NCI-H2196 (cell line): ENCODE data around the gene NPB.

Experiments
- DNase-seq: peaks from one replicate; lab custom pipeline; 2025; ENCODE audit not compliant: unreplicated experiment; lab: John Stamatoyannopoulos, UW

Gene NPB

DNA sequence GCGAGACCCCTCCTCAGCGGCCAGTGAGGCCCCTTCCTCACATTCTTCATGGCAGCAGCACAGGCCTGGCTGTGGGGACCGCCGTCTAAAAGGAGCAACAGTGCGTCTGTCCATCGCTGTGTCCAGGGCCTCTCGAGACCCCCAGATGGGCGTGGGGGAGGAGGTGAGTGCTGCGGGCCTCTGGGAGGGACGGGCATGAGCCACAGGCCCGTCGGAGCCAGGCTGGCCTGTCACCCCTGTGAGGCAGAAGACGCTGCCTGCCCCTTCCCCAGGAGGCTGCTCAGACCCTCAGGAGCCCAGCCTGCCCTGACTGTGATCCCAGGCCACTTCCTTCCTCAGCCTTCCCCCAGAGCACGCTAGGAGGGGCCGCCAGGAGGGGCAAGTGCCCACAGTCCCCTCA lies 37.2 kb downstream of the NPB start:
- no peak for DNase-seq

DNA sequence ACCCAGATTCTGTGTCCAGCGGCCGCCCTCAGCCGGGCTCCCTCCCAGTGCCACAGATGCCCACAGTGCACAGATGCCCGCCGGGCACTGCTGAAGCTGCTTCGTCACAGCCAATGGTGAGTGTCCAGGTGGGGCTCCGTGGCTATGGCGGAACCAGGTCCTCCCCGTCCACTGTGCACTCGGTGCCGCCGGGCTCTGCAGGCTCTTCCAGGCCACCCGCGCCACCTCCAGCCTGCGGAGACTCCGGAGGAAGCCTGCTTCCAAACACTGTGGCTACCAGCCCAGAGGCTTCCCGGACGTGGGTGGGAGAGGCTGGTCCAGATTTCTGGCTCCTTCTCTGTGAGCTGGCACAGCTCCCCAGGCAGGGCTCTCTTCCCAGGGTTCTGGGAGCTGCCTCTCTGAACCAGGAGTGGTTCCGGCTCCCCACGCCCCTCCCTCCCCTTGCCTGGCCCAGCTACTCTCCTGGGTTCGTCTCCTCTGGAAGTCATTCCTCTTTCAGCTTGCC lies 37.9 kb downstream of the NPB start:
- no peak for DNase-seq

DNA sequence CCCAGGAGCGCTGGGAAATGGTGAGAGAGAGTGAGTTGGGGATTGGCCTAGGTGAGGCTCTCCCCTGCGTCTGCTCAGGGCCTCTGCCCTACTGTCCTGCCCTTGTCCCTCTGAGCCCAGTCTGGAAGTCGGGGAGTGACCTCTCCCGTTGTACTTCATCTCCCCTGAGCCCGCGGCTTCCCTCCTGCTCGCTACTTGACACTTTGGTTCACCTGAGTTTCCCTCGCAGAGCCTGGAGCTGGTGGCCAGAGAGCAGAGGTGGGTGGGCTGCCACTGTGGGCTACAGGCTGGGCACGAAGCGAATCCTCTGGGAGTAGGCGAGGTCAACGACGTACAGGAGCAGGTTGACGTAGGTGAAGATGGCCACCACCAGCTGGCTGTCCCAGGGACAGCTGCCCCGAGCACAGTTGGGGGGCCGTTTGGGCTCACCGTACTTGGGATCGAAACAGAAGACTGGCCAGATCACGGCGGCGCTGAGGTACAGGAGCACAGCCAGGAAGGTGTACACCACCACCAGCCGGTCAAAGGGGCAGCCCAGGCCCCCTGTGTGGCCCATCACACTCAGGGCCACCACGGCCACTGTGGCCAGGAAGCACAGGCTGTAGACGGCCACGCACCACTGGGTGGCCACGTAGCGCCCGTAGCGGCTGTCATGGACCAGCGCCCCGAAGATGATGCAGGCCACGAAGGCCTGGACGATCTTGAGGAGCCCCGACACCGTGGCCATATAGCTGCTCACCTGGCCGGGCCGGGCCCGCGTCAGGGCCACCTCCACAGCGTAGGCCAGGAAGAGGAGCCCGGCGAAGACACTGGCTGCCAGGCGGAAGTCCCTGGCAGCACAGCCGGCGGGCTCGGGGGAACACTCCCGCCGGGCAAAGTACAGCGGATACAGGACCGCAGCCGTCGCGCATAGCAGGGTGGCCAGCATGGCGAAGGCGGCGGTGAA lies 38.8 kb downstream of the NPB start:
- no peak for DNase-seq

DNA sequence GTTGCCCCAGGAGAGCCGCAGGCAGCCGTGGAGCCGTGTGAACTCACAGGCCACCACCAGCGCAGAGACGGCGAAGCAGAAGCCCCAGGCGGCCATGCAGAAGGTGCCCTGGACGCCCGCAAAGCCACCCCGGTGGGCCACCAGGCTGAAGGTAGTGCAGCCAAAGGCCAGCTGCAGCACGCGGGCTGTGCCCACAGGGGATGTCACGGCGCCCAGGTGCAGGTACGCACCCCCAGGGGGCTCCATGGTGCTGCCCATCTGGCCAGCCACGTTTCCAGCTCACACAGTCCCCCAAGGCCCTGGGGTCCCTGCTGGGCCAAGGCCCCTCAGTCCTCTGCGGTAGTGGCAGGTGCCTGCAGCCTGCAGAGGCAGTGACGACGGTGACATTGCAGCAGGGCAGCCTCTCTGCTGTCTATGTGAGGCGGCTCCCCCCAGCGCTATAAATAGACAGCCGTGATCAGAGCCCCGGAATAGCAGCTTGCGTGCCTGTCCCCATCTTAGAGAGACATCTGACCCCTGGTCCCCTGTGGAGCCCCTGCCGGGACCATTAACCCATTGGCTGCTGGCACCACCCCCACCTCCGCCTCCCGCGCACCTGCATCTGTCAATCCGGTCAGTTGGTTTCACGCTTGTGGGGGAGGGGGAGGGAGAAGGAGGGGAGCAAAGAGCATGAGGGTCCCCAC lies 39.6 kb downstream of the NPB start:
- no peak for DNase-seq

DNA sequence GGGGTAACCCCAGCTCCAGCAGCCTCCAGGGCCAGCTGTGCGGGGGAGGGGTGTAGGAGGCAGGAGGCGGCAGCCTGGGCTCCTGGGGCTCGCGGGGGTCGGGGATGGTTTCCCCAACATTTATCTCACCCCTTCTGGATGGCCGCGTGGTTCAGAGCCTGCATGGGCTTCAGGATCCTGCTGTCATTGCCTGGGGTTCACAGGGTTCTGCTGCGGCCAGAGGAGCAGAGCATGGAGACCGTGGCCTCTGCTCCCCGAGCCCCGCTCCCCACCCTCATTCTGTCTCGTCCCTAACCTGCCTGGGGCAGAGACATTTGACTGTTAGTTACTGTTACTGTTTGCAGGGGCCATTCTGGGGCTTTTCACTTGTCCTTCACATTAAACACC lies 40.1 kb downstream of the NPB start:
- no peak for DNase-seq

DNA sequence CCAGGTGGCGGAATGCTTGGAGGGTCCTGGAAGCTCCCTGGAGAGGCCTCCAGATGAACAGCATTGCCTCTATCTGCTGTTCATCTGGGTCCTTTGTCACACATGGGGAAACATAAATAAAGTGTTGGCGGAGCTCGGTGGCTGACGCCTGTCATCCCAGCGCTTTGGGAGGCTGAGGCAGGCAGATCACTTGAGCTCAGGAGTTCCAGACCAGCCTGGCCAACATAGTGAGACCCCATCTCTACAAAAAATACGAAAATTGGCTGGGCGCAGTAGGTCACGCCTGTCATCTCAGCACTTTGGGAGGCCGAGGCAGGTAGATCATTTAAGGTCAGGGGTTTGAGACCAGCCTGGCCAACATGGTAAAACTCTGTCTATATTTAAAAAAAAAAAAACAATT lies 42.8 kb downstream of the NPB start:
- DNase-seq, result no peak

DNA sequence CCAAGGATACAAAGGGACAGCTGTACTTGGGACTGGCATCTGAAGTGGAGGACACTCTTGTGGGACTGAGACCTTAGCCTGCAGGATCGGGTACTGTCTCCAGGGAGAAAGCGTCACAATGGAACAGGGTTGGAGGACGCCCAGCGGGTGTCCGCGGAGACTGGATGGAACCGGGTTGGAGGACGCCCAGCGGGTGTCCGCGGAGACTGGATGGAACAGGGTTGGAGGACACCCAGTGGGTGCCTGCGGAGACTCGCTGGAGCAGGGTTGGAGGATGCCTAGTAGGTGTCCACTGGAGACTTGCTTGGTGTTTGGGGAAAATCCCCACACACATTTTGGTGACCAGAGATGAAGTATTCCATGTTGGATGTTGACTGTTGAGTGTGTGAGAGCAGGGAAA lies 45.2 kb downstream of the NPB start, which contains the start of gene MYADML2:
MYADML2 (minus strand) TSS at position 45 of the 400 bp plus-strand sequence. CDS start 5,492 bp downstream, outside the sequence.
- DNase-seq, result no peak

DNA sequence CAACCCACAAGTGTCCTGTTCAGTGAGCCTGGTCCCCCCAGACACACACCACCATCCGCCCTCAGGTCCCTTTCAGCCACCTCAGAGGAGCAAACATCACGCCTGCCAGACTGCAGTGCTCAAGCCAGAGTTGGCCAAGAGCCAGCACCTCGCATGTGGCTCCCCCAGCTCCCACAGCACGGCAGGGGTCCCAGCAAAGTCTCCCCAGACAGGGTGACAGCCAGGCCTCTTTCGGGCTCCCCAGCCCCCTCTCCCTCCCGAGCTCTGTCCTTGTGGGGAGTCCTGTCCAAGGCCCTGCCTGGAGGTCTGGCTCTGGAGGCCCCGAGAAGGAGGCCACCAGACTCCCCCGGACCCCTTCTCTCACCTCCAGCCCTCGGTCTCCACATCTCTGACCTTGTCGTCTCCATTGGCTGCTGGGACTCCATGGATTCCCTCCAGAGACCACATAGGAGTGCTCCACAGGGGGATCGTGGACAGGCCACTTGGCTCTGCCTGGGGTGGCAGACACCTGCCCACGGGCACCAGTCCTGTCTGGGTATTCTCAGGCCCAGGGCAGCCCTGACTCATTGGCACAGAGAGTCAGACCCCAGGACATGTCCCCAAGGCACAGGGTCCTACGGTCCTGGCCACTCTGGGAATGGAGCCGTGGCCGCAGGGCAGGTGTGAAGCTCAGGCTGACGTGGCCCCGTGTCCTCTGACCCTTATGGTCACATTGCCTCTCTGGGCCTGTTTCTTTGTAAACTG lies 46.8 kb downstream of the NPB start:
- DNase-seq, result no peak

DNA sequence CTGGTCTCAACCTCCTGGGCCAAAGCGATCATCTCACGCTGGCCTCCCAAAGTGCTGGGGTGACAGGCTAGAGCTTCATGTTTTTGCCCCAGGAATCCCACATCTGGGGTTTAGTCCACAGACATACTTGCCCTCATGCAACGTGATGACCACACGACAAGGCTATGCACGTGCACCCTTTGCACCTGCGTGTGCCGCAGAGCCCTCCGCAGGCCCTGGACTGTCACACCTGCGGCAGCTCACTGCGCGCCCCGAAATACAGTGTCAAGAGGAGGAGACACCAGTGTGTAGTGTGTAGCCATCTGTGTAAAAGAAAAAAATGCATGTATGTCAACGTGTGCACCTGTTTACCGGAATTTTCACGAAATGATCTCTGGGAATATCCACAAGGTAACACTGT lies 48.5 kb downstream of the NPB start:
- no peak for DNase-seq

DNA sequence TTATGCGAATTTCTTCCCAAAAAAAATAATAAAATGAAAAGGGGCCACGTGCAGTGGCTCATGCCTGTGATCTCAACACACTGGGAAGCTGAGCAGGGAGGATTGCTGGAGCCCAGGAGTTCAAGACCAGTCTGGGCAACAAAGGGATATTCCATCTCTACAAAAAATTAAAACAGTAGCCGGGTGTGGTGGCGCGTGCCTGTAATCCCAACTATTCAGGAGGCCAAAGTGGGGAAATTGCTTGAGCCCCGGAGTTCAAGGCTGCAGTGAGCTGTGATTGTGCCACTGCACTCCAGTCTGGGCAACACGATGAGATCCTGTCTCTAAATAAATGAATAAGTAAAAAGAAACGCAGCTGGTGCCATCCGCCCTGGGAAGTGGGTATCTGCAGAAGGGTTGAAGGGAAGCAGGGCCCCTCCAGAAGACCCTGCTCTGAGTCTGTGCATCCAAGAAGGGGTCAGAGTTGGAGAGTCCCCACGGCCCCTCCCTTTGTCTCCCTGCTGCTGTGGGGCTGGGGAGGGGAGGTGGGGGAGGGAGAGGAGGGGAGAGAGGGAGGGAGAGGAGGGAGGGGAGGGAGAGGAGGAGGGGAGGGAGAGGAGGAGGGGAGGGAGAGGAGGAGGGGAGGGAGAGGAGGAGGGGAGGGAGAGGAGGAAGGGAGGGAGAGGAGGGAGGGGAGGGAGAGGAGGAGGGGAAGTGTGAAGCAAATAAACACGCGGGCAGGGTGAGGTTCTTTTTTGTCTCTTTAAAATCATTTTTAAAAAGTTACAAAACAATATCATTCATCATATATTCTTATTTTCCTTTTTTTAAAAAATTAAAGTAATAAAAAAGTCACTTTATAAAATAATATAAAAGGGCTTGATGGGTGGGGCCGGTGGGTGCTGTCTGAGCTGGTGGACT lies 50.0 kb downstream of the NPB start:
- no peak for DNase-seq
